ENCODE data around the gene MTHFSD. TPM values are rescaled to one million over a fixed set of nuclear protein-coding genes. Genes with fewer than 3 reads are reported as not detected.

Gene MTHFSD
- total RNA-seq, 2 experiments from 2014 or later: 22.2 TPM

DNA sequence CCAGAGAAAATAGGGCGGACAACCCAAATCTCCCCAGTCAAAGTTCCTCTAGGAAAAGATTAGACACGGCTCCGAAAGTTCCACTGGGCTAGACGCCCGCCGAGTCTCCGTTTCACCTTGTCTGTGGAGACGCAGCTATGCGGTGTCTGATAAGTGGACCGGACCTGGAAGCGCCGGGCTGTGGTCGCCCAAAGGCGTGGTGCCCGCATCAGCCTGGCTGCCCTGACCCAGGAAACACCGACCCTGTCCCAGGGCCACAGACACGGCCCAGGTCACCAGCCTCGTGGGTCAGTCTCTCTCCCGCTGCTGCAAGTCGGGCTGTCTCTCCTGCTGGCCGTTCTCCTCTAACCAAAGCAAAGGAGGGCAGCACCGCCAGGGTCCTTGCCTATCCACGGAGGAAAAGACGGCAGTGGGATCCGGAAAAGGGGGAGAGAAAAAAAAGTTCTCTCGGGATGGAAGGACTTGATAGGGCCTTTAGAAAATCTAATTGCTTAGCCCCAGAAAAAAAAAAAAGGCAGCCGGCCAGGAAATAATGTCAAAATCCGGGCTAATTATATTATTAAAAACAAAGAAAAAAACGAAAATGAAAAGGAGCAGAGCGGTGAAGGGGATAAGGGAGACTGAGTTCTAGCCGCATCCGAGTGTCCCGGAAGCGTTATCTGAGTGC lies 58.6 kb downstream of the MTHFSD start:
- H3K27me3 Mint-ChIP-seq: peaks cover 80% of the 10 kb centered on the region
- POLR2A ChIA-PET: no interaction called here
- H3K4me1 Mint-ChIP-seq: no peaks in the 10 kb centered on the region
- CTCF ChIA-PET: no interaction called here
- H3K4me3 Mint-ChIP-seq: no peak overlapping the region
- no peaks in the 10 kb centered on the region for H3K9me3 Mint-ChIP-seq
- no peaks in the 10 kb centered on the region for H3K36me3 Mint-ChIP-seq (ENCODE audit: low read depth)
- no peak overlapping the region for H3K27ac Mint-ChIP-seq
- no peak for DNase-seq

DNA sequence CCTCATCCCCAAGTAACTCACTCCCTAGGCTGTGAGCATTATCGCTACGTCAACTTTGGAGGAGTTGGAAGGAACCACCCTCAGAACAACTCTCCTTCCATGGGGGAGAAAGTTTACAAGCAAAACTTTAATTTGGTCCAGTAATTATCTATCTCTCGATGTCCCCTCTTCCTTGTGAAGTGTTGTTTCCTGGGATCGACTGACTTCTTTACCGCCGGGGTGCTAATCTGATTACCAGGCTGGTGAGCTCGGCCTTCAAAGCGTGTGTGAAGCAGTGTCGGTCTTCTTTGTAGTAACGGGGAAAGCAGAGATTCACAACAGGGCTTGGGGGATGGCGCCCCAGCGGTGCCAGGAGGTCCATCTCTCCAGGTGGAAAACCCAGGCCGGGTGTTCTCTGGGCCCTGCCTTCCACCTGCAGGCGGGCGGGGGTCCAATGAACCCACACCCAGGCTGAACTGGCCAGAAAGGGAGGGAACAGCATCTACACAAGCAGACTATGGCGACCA lies 59.2 kb downstream of the MTHFSD start:
- H3K27me3 Mint-ChIP-seq: peaks cover 80% of the 10 kb centered on the region
- H3K9me3 Mint-ChIP-seq: no peaks in the 10 kb centered on the region
- POLR2A ChIA-PET: no interaction called here
- no peak for DNase-seq
- CTCF ChIA-PET: no interaction called here
- no peak overlapping the region for H3K27ac Mint-ChIP-seq
- no peak overlapping the region for H3K4me3 Mint-ChIP-seq
- H3K4me1 Mint-ChIP-seq: no peaks in the 10 kb centered on the region
- no peaks in the 10 kb centered on the region for H3K36me3 Mint-ChIP-seq (ENCODE audit: low read depth)

DNA sequence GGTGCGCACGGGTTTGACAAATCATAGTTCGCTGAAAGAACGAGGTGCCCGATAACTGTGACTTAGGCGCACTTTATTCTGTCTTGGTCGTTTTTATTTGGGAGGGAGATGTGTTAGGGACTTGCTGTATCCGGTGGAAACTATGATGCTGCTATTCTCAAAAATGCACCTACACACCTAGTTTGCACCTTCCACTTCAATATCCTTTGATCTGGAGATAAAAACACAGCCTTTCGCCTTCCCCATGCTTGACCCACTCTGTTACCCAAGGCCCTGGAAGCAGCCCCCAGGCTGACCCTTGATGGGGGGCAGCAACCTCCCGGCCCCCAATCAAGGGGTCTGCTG lies 59.7 kb downstream of the MTHFSD start:
- Mint-ChIP-seq H3K36me3 (ENCODE audit: low read depth) (no peaks in the 10 kb centered on the region), H3K27ac (no peak overlapping the region), H3K27me3 (peaks cover 77% of the 10 kb centered on the region), H3K4me1 (no peaks in the 10 kb centered on the region), H3K9me3 (no peaks in the 10 kb centered on the region), H3K4me3 (no peak overlapping the region)
- CTCF ChIA-PET: no interaction called here
- no peak for DNase-seq
- POLR2A ChIA-PET: no interaction called here

DNA sequence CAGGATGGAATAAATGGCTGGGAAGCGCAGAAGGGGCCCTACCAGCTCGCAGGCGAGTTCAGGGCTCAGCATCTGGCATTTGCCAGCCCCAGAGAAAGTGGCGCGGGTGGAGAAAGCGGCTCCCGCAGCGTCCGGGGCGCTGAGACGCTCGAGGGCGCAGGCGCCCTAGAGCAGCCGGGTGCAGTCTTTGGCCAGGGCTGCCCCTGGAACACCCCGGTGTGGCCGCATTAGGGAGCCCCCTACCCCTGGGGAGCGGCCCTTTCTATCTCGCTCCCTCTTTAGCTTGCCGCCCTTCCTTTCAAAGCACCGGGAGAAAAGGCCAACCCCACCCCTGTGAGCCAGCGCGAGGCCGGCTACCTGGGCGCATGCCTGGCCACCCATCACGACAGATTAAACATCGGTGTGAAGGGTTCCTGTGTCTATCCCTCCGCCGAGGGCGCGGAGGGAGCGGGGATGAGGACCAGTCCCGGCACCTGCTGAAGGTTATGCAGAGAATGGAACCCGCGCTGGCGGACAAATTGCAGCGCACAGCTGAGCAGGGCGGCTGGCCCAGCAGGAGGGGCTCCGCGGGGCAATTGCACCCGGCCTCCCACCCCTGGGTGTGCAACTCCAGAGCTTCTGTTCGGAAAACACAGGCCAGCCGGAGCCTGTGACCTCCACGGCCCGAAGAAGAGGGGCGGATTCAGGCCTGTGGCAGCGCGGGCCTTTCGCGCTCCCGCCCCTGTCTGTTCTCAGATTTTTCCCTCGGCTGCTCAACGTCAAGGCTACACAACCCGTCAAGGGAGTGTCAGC lies 60.3 kb downstream of the MTHFSD start:
- no peak overlapping the region for H3K4me3 Mint-ChIP-seq

DNA sequence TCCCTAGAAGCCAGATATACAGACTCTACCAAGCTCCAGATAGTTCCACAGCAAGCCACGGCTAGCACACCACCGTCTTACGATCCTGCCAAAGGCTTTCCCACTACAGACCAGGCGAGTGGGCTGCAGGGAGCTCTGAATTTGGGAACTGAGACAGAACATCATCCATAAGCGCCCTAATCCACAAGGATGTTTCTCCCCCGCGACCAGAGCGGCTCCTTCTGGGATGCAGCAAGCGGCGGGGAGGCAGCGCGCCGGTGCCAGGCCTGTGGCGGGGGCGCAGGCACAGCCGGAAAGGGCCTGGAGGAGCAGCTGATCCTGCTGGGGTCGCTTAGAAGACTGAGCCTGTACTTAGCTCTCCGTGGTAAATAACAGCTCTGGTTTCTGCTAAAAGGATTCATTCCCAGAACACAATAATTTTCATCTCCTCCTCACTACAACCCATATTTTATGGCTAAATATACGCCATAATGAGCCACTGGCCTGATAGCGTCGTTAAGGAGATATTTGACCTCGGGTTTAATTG lies 60.9 kb downstream of the MTHFSD start:
- H3K4me3 Mint-ChIP-seq: no peak overlapping the region

More for the DNA sequence above, 60.3 kb downstream of the MTHFSD start:
- CTCF ChIA-PET: no interaction called here
- peaks cover 71% of the 10 kb centered on the region for H3K27me3 Mint-ChIP-seq
- H3K27ac Mint-ChIP-seq: no peak overlapping the region
- no peaks in the 10 kb centered on the region for H3K36me3 Mint-ChIP-seq (ENCODE audit: low read depth)
- H3K4me1 Mint-ChIP-seq: no peaks in the 10 kb centered on the region
- POLR2A ChIA-PET: no interaction called here
- no peak for DNase-seq
- no peaks in the 10 kb centered on the region for H3K9me3 Mint-ChIP-seq

DNA sequence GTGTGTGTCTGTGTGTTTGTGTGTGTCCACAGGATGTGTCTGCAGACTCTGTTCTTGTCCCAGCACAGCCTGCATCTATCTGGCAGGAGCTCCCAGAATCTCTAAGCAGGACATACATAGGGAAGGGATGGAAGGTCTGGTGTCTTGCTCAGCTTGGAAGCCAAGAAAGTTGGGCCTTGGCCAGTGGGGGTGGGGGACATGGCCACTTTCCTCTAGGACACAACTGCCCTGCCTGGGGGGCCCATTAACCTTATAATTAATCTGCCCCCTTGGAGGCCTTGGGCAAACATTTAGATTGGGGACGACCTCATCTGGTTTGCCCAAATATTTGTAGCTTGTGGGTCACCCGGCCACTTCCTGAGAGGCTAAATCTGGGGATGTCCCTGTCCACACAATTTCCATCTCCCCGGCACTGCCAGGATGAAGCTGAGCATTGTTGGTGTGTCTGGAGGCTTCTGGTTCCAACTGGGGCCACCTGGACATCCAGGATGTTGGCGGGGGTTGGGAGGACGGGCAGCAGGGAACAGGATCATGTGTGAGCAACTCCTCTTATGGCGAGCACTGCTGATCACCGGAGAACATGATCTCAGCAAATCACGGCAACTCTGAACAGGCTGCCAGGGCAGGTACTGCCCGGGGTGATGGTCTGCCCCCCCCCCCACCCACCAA lies 61.9 kb downstream of the MTHFSD start:
- Mint-ChIP-seq H3K4me1 (no peaks in the 10 kb centered on the region), H3K4me3 (no peak overlapping the region), H3K27ac (no peak overlapping the region), H3K27me3 (peaks cover 60% of the 10 kb centered on the region), H3K36me3 (ENCODE audit: low read depth) (no peaks in the 10 kb centered on the region), H3K9me3 (no peaks in the 10 kb centered on the region)
- DNase-seq: no peak
- POLR2A ChIA-PET: no interaction called here
- CTCF ChIA-PET: no interaction called here

More for the DNA sequence above, 60.9 kb downstream of the MTHFSD start:
- no peaks in the 10 kb centered on the region for H3K36me3 Mint-ChIP-seq (ENCODE audit: low read depth)
- no peaks in the 10 kb centered on the region for H3K9me3 Mint-ChIP-seq
- peaks cover 65% of the 10 kb centered on the region for H3K27me3 Mint-ChIP-seq
- no peak overlapping the region for H3K27ac Mint-ChIP-seq
- POLR2A ChIA-PET: no interaction called here
- H3K4me1 Mint-ChIP-seq: no peaks in the 10 kb centered on the region
- CTCF ChIA-PET: no interaction called here
- DNase-seq: no peak

DNA sequence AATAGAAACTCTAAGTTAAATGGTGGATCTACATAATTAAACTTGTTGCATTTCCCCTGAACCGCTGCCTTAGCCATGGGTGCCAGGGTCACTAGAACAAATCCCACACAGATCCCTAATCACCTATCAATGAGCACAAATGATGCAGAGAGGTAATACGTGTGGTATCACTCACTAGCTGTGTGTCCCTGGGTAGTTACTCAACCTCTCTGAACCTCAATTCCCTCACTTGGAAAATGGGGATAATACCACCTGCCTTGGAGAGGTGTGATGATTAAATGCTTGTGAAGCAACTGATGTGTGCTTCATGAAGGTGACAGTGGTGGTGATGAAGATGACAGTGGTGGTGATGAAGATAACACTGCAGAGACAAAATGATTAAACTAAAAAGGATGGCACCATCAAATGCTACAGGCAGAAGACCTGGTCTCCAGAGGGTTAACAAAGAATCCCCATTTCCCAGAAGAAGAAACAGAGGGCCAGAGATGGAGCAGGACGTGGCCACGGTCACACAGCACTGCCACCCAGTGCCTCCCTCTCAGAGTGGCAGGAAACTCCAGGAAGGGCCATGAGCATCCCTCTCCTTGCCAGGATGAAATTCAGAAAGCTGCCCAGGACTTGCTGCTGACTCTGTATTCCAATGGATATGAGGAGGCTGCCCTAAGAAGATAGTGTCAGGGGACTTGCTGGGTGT lies 62.6 kb downstream of the MTHFSD start:
- ChIA-PET CTCF (no interaction called here), POLR2A (no interaction called here)
- Mint-ChIP-seq H3K36me3 (ENCODE audit: low read depth) (no peaks in the 10 kb centered on the region), H3K27me3 (peaks cover 56% of the 10 kb centered on the region), H3K4me3 (no peak overlapping the region), H3K27ac (no peak overlapping the region), H3K9me3 (no peaks in the 10 kb centered on the region), H3K4me1 (no peaks in the 10 kb centered on the region)
- DNase-seq: no peak

DNA sequence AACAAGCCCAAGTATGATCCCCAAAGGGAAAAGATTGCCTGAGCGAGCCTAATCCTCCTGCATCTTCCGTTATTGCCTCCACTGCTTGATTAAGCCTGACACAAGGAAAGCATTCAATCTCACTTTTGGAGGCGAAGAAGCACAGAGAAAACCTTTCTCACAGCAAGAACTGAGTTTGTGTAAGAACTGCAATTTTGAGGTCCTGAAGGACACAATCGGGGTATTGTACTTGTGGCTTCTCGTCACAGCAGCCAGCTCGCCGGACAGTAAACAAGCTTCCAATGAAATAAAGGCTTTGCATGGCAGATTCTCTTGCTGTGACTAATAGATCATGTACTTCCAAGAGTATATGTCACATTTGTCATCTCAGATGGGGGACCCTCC lies 63.4 kb downstream of the MTHFSD start:
- H3K4me3 Mint-ChIP-seq: no peak overlapping the region
- ChIA-PET POLR2A (no interaction called here), CTCF (no interaction called here)
- no peaks in the 10 kb centered on the region for H3K36me3 Mint-ChIP-seq (ENCODE audit: low read depth)
- no peak overlapping the region for H3K27ac Mint-ChIP-seq
- H3K27me3 Mint-ChIP-seq: peaks cover 52% of the 10 kb centered on the region
- no peaks in the 10 kb centered on the region for H3K9me3 Mint-ChIP-seq
- no peaks in the 10 kb centered on the region for H3K4me1 Mint-ChIP-seq
- no peak for DNase-seq

DNA sequence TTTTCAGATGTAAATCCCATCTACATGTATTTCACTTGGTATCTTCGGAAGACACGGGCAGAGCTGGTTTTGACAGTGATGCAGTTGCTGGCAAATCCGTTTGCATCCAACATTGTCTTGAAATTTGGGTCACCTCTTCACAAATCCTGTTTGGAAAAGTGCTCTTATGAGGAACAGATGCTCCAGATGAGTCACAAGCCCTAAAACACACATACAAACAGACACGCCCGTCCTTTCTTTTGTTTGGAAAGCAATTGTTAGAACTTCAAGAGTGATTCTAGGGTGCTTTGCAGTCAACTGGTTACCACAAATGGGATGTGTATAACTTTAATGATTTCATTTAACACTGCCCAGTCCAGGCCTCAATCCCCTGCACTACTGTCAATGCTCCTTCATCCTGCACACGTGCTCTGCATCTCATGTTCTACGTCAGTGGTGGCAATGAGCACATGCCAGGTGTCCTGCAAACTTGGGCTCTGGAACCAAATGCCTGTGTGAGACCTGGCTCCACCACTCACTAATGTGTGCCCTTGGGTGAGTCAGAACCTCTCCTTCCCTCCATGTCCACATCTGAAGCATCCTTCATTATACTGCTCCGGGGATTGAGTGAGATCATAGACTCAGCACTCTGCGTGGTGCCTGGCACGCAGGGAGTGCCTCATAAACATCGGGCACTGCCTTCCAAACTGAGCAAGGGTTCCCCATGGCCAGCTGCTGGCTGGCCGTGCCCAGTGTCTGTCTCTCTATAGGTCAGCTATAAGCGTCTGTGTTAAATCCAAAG lies 64.0 kb downstream of the MTHFSD start:
- POLR2A ChIA-PET: no interaction called here
- H3K27ac Mint-ChIP-seq: no peak overlapping the region
- H3K36me3 Mint-ChIP-seq (ENCODE audit: low read depth): no peaks in the 10 kb centered on the region
- no peak overlapping the region for H3K4me3 Mint-ChIP-seq
- no peaks in the 10 kb centered on the region for H3K9me3 Mint-ChIP-seq
- CTCF ChIA-PET: no interaction called here
- no peaks in the 10 kb centered on the region for H3K4me1 Mint-ChIP-seq
- H3K27me3 Mint-ChIP-seq: peaks cover 46% of the 10 kb centered on the region
- no peak for DNase-seq

DNA sequence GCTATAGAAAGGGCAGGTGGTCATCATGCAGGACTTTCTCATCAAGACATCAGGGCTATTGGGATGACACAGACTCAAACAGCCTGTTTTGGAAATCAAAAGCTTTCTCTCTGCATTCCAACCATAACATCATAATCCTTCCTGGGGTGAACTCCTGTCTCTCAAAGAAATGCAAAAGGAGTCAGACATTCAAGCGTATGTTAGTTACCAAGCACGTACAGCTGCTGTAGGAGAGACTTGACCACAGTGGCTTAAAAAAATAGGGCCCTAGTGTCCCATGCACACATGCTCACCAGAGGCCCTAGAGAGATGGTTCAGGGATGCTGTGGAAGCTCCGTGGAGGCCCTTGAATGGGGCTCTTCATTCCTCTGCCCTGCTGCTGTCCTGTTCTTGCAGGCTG lies 69.3 kb downstream of the MTHFSD start:
- ChIA-PET POLR2A (no interaction called here), CTCF (no interaction called here)
- Mint-ChIP-seq H3K36me3 (ENCODE audit: low read depth) (no peaks in the 10 kb centered on the region), H3K27me3 (peaks cover 5% of the 10 kb centered on the region), H3K4me3 (no peak overlapping the region), H3K4me1 (no peaks in the 10 kb centered on the region), H3K27ac (no peak overlapping the region), H3K9me3 (no peaks in the 10 kb centered on the region)
- DNase-seq: no peak

DNA sequence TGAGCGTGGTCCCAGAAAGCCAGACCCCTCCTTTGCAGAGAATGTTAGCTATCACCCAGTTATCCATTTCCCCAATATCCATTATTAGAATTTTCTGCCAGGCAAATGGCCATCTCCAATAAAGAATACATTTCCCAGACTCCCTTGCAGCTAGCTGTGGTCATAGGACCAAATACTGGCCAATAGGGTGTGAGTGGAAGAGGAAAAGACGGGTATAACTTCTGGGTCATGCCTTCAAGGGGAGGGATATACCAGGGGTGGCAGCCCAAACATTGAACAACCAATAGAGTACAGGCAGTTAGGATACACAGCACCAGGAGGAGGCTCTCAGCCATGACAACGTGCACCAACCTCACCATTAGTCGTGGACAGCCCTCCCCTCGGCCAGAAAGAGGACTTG lies 70.8 kb downstream of the MTHFSD start:
- H3K4me3 Mint-ChIP-seq: no peak overlapping the region
- ChIA-PET POLR2A (no interaction called here), CTCF (no interaction called here)
- DNase-seq: no peak
- H3K4me1 Mint-ChIP-seq: no peaks in the 10 kb centered on the region
- peaks cover 3% of the 10 kb centered on the region for H3K27me3 Mint-ChIP-seq
- no peak overlapping the region for H3K27ac Mint-ChIP-seq
- no peaks in the 10 kb centered on the region for H3K36me3 Mint-ChIP-seq (ENCODE audit: low read depth)
- no peaks in the 10 kb centered on the region for H3K9me3 Mint-ChIP-seq

DNA sequence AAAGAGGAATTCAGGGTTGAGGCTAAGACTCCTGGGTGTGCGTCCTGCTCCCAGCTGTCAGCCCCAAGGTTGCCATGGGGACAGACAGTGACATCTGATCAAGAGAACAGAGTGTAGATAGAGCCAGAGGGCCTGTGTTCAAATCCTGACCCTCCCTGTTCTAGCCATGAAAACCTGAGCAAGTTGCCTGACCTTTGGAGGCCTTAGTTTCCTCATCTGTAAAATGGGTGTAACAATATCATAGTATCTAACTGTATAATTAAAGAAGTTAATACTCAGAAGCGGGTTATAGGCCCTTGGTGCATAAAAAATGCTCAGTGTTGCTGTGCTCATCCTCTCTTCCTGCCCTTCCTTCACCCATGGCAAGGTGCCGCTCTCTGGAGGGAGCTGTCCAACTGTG lies 73.4 kb downstream of the MTHFSD start:
- Mint-ChIP-seq H3K27me3 (peaks cover 14% of the 10 kb centered on the region), H3K4me1 (no peaks in the 10 kb centered on the region), H3K9me3 (no peaks in the 10 kb centered on the region), H3K27ac (no peak overlapping the region), H3K36me3 (ENCODE audit: low read depth) (no peaks in the 10 kb centered on the region), H3K4me3 (no peak overlapping the region)
- POLR2A ChIA-PET: no interaction called here
- DNase-seq: no peak
- CTCF ChIA-PET: no interaction called here

DNA sequence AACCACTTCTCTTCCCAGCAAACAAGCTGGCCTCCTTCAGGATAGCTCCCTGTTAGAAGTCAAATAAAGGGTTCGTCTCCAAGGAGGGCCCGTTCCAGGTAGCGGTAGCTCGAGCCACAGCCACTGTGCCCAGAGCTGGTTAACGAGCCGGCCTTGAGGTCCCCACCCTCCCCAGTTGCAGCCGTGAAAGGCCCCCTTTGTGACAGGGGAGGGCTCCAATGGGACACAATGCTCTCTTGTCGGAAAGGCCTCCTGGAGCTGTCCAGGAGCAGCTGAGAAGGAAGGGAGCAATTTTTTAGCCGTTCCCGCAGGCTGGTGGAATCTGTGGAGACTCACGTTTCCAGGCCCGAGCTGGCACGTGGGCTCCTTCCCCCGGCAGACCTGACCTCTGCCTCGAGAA lies 74.6 kb downstream of the MTHFSD start:
- no peaks in the 10 kb centered on the region for H3K36me3 Mint-ChIP-seq (ENCODE audit: low read depth)

More for the DNA sequence above, 74.6 kb downstream of the MTHFSD start:
- no peak overlapping the region for H3K4me3 Mint-ChIP-seq
- CTCF ChIA-PET: no interaction called here
- no peaks in the 10 kb centered on the region for H3K4me1 Mint-ChIP-seq
- H3K9me3 Mint-ChIP-seq: no peaks in the 10 kb centered on the region
- H3K27me3 Mint-ChIP-seq: peaks cover 15% of the 10 kb centered on the region
- no peak for DNase-seq
- no peak overlapping the region for H3K27ac Mint-ChIP-seq
- POLR2A ChIA-PET: no interaction called here

All from activated CD4-positive, alpha-beta memory T cell treated with anti-CD3 and anti-CD28 coated beads, Interleukin-2, amount 10 ng/mL, durations not matched to agents 7 days and 5 days (primary cell).